ENCODE measurements around the gene CPSF2.

- no peak for TF ChIP-seq CTCF (conservative IDR thresholded peaks at IDR 0.05; ENCODE audit: low read depth, low read length)
- TF ChIP-seq EZH2 (IDR thresholded peaks at IDR 0.05; ENCODE audit: low read length, unreplicated experiment) = no peak
- no peak for TF ChIP-seq EZH2phosphoT487 (IDR thresholded peaks at IDR 0.05; ENCODE audit: borderline replicate concordance, low read length)
Observed at GRCh38 chr14:92121670-92122350, at the start of gene CPSF2, which contains the start of gene NDUFB1.
